Peyer's patch (tissue), 4 donors: ENCODE results near the gene SON. TPM values are rescaled to one million over a fixed set of nuclear protein-coding genes. Genes with fewer than 3 reads are reported as not detected.

Source experiments
- DNase-seq, 3 donors: peaks; one replicate each; pipeline ENCODE4 v3.0.0-alpha.2; 2017 to 2019
- H3K27ac ChIP-seq, 4 donors: fragments of 200-600 bp; sonication (generic); one replicate each; pipeline ENCODE4 v1.5.1; 2016 to 2019
- H3K27me3 ChIP-seq, 2 donors: fragments of 200-600 bp; sonication (generic); one replicate each; pipeline ENCODE4 v1.5.1; 2019
- H3K36me3 ChIP-seq, 3 donors: fragments of 200-600 bp; sonication (generic); one replicate each; pipeline ENCODE4 v1.5.1; 2016 to 2019
- H3K4me1 ChIP-seq, 4 donors: fragments of 200-600 bp; sonication (generic); one replicate each; pipeline ENCODE4 v1.5.1; 2016 to 2019
- H3K4me3 ChIP-seq, 4 donors: fragments of 200-600 bp; sonication (generic); 1 replicate in 3 of 4; 2 replicates in 1 of 4; pipeline ENCODE4 v1.5.1; 2016 to 2019; ENCODE audit warnings: mild to moderate bottlenecking in 1 of 4
- H3K9me3 ChIP-seq, 4 donors: fragments of 200-600 bp; sonication (generic); one replicate each; pipeline ENCODE4 v1.5.1; 2016 to 2019; ENCODE audit warnings: mild to moderate bottlenecking in 1 of 4
- CTCF ChIP-seq, 6 experiments: fragments of 450-650 bp in 4 of 6; fragments of 200-600 bp in 2 of 6; sonication (generic) in 1 of 6; IDR thresholded peaks; one replicate each; pipeline ENCODE4 v1.5.1; 2017 to 2019; ENCODE audit warnings: antibody characterized with exemption in 6 of 6, mild to moderate bottlenecking in 3 of 6, moderate library complexity in 1 of 6
- POLR2A ChIP-seq, 2 donors: fragments of 450-650 bp; IDR thresholded peaks; one replicate each; pipeline ENCODE4 v1.5.1; 2017; ENCODE audit warnings: antibody characterized with exemption in 2 of 2, mild to moderate bottlenecking in 2 of 2, moderate library complexity in 2 of 2
- total RNA-seq, 4 donors: library from RNA; depleted of rRNA; stranded (reverse); fragments of >200 nt; gene quantifications; one replicate each; pipeline ENCODE4 v1.1.0, GENCODE V29; 2016

The SON gene
- total RNA-seq, 4 donors from 2014 or later, result 285 to 1,432 (median 485) TPM

- H3K27me3 ChIP-seq, result no peaks in the 10 kb centered on the region
- no peak for DNase-seq
- H3K4me1 ChIP-seq, result no peaks in the 10 kb centered on the region
- peaks cover 0 to 87% (median 0%) of the 10 kb centered on the region in 3 donors for H3K36me3 ChIP-seq
- no peaks in the 10 kb centered on the region for H3K9me3 ChIP-seq
- TF ChIP-seq POLR2A (IDR thresholded peaks at IDR 0.05), result no peak
- no peak for TF ChIP-seq CTCF (IDR thresholded peaks at IDR 0.05)
- H3K27ac ChIP-seq, result no peak overlapping the region
- H3K4me3 ChIP-seq, result no peak overlapping the region
Observed at GRCh38 chr21:33510826-33511225, 32.0 kb upstream of the SON start.

- Histone ChIP-seq H3K27me3 (no peaks in the 10 kb centered on the region), H3K27ac (no peak overlapping the region), H3K36me3 (peaks cover 0 to 82% (median 0%) of the 10 kb centered on the region in 3 donors), H3K4me1 (no peaks in the 10 kb centered on the region), H3K4me3 (no peak overlapping the region), H3K9me3 (no peaks in the 10 kb centered on the region)
- no peak for DNase-seq
- no peak for TF ChIP-seq POLR2A (IDR thresholded peaks at IDR 0.05)
Observed at GRCh38 chr21:33511639-33512038, 31.2 kb upstream of the SON start.

GRCh38 chr21:33512481-33512880 is 30.4 kb upstream of the SON start:
- no peak for TF ChIP-seq CTCF (IDR thresholded peaks at IDR 0.05)
- TF ChIP-seq POLR2A (IDR thresholded peaks at IDR 0.05), result no peak
- H3K36me3 ChIP-seq, result peaks cover 0 to 83% (median 0%) of the 10 kb centered on the region in 3 donors

GRCh38 chr21:33514229-33514628 is 28.6 kb upstream of the SON start:
- Histone ChIP-seq H3K4me3 (no peak overlapping the region), H3K27ac (no peak overlapping the region), H3K9me3 (no peaks in the 10 kb centered on the region), H3K27me3 (no peaks in the 10 kb centered on the region), H3K4me1 (no peaks in the 10 kb centered on the region), H3K36me3 (peaks cover 0 to 88% (median 0%) of the 10 kb centered on the region in 3 donors)
- TF ChIP-seq CTCF (IDR thresholded peaks at IDR 0.05), result no peak
- no peak for TF ChIP-seq POLR2A (IDR thresholded peaks at IDR 0.05)
- no peak for DNase-seq

More at GRCh38 chr21:33512481-33512880, 30.4 kb upstream of the SON start:
- Histone ChIP-seq H3K9me3 (no peaks in the 10 kb centered on the region), H3K27ac (no peak overlapping the region), H3K27me3 (no peaks in the 10 kb centered on the region), H3K4me3 (no peak overlapping the region), H3K4me1 (no peaks in the 10 kb centered on the region)
- DNase-seq, result no peak

- no peaks in the 10 kb centered on the region for H3K9me3 ChIP-seq
- H3K4me3 ChIP-seq, result no peak overlapping the region
- H3K27ac ChIP-seq, result no peak overlapping the region
- DNase-seq, result no peak
- H3K27me3 ChIP-seq, result no peaks in the 10 kb centered on the region
- no peaks in the 10 kb centered on the region for H3K4me1 ChIP-seq
- no peak for TF ChIP-seq POLR2A (IDR thresholded peaks at IDR 0.05)
- no peak for TF ChIP-seq CTCF (IDR thresholded peaks at IDR 0.05)
- H3K36me3 ChIP-seq, result peaks cover 0 to 64% (median 0%) of the 10 kb centered on the region in 3 donors
Observed at GRCh38 chr21:33518899-33519298, 23.9 kb upstream of the SON start.

- H3K27ac ChIP-seq, result no peak overlapping the region
- H3K4me1 ChIP-seq, result no peaks in the 10 kb centered on the region
- DNase-seq, result no peak
- H3K27me3 ChIP-seq, result no peaks in the 10 kb centered on the region
- H3K36me3 ChIP-seq, result peaks cover 0 to 62% (median 0%) of the 10 kb centered on the region in 3 donors
- H3K4me3 ChIP-seq, result no peak overlapping the region
- TF ChIP-seq POLR2A (IDR thresholded peaks at IDR 0.05), result no peak
- no peaks in the 10 kb centered on the region for H3K9me3 ChIP-seq
Observed at GRCh38 chr21:33522297-33522952, 20.4 kb upstream of the SON start.
